Measurements from ENCODE around the gene SETD3.

The SETD3 gene

GRCh38 chr14:99425272-99425681, 55.4 kb downstream of the SETD3 start:
- H3K4me1 ChIP-seq (ENCODE audit: insufficient read depth, low read length): no peaks in the 10 kb centered on the region
- no peaks in the 10 kb centered on the region for H3K9me3 ChIP-seq (ENCODE audit: low read length)
- H3K9ac ChIP-seq (ENCODE audit: low read length): no peak overlapping the region
- no peak overlapping the region for H3K4me3 ChIP-seq (ENCODE audit: low read depth in 1 of 2, low read length in 2 of 2)
- H3K36me3 ChIP-seq (ENCODE audit: insufficient read depth, low read length): peaks cover 15% of the 10 kb centered on the region
- H3K27ac ChIP-seq (ENCODE audit: low read depth, low read length): no peak overlapping the region
- H3K27me3 ChIP-seq (ENCODE audit: control insufficient read depth in 1 of 2, insufficient read depth in 2 of 2, low read length in 2 of 2): no peaks in the 10 kb centered on the region

- Histone ChIP-seq H3K4me3 (ENCODE audit: low read depth in 1 of 2, low read length in 2 of 2) (no peak overlapping the region), H3K9me3 (ENCODE audit: low read length) (no peaks in the 10 kb centered on the region), H3K27ac (ENCODE audit: low read depth, low read length) (no peak overlapping the region), H3K36me3 (ENCODE audit: insufficient read depth, low read length) (peaks cover 15% of the 10 kb centered on the region), H3K9ac (ENCODE audit: low read length) (no peak overlapping the region), H3K4me1 (ENCODE audit: insufficient read depth, low read length) (no peaks in the 10 kb centered on the region), H3K27me3 (ENCODE audit: control insufficient read depth in 1 of 2, insufficient read depth in 2 of 2, low read length in 2 of 2) (no peaks in the 10 kb centered on the region)
Measured at GRCh38 chr14:99424306-99424877, 56.3 kb downstream of the SETD3 start.

- Histone ChIP-seq H3K9ac (ENCODE audit: low read length) (no peak overlapping the region), H3K27me3 (ENCODE audit: control insufficient read depth in 1 of 2, insufficient read depth in 2 of 2, low read length in 2 of 2) (no peaks in the 10 kb centered on the region), H3K4me3 (ENCODE audit: low read depth in 1 of 2, low read length in 2 of 2) (no peak overlapping the region), H3K4me1 (ENCODE audit: insufficient read depth, low read length) (no peaks in the 10 kb centered on the region), H3K36me3 (ENCODE audit: insufficient read depth, low read length) (peaks cover 7% of the 10 kb centered on the region), H3K27ac (ENCODE audit: low read depth, low read length) (no peak overlapping the region), H3K9me3 (ENCODE audit: low read length) (no peaks in the 10 kb centered on the region)
Measured at GRCh38 chr14:99423434-99423833, 57.2 kb downstream of the SETD3 start.

GRCh38 chr14:99422228-99423010, 58.2 kb downstream of the SETD3 start:
- Histone ChIP-seq H3K27ac (ENCODE audit: low read depth, low read length) (no peak overlapping the region), H3K4me3 (ENCODE audit: low read depth in 1 of 2, low read length in 2 of 2) (no peak overlapping the region), H3K27me3 (ENCODE audit: control insufficient read depth in 1 of 2, insufficient read depth in 2 of 2, low read length in 2 of 2) (no peaks in the 10 kb centered on the region), H3K9me3 (ENCODE audit: low read length) (no peaks in the 10 kb centered on the region), H3K4me1 (ENCODE audit: insufficient read depth, low read length) (no peaks in the 10 kb centered on the region), H3K9ac (ENCODE audit: low read length) (no peak overlapping the region), H3K36me3 (ENCODE audit: insufficient read depth, low read length) (peaks cover 5% of the 10 kb centered on the region)

DNA sequence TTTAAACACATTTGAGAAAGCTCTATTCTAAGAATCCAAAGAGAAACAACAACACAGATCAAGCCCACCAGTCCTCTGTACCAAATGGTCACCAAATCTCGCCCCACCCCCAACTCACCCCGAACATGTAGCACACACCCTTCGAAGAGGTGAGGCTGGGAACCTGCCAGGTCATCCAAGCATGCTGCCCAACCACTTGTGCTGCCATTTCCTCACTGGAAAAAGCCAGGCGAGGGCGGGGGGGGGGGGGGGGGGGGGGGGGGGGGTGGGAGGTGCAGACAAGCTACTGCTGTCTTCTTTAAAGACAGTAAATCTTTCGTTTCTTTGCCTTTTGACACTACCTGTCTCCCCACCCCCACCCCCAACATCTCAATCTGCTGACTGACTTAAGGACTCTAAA, 59.9 kb downstream of the SETD3 start:
- peaks cover under 1% of the 10 kb centered on the region for H3K4me1 ChIP-seq (ENCODE audit: insufficient read depth, low read length)
- H3K4me3 ChIP-seq (ENCODE audit: low read depth in 1 of 2, low read length in 2 of 2): no peak overlapping the region
- H3K36me3 ChIP-seq (ENCODE audit: insufficient read depth, low read length): no peaks in the 10 kb centered on the region
- H3K27me3 ChIP-seq (ENCODE audit: control insufficient read depth in 1 of 2, insufficient read depth in 2 of 2, low read length in 2 of 2): no peaks in the 10 kb centered on the region
- H3K27ac ChIP-seq (ENCODE audit: low read depth, low read length): no peak overlapping the region
- no peak overlapping the region for H3K9ac ChIP-seq (ENCODE audit: low read length)
- H3K9me3 ChIP-seq (ENCODE audit: low read length): no peaks in the 10 kb centered on the region

GRCh38 chr14:99419905-99420304, 60.8 kb downstream of the SETD3 start:
- Histone ChIP-seq H3K4me1 (ENCODE audit: insufficient read depth, low read length) (peaks cover 5% of the 10 kb centered on the region), H3K27ac (ENCODE audit: low read depth, low read length) (no peak overlapping the region), H3K36me3 (ENCODE audit: insufficient read depth, low read length) (no peaks in the 10 kb centered on the region), H3K4me3 (ENCODE audit: low read depth in 1 of 2, low read length in 2 of 2) (no peak overlapping the region), H3K9me3 (ENCODE audit: low read length) (no peaks in the 10 kb centered on the region), H3K27me3 (ENCODE audit: control insufficient read depth in 1 of 2, insufficient read depth in 2 of 2, low read length in 2 of 2) (no peaks in the 10 kb centered on the region), H3K9ac (ENCODE audit: low read length) (no peak overlapping the region)

DNA sequence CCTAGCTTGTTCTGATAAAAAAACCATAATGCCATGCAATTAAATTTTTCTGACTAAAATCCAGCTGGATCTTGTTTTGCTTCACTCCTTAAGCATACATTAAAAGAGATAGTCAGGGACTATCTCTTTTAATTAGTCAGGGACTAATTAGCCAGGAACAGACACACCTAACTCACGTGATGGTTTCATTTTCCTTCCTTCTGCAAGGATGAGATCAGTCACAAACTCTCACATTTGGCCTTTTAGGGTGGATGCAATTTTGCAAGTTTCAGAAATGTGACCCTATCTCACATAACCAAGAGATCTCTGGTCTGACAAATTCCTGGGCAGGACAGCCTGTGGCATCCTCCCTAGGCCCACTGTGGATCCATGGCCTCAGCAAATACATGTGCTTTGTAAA, 62.4 kb downstream of the SETD3 start:
- no peak overlapping the region for H3K9ac ChIP-seq (ENCODE audit: low read length)
- H3K27ac ChIP-seq (ENCODE audit: low read depth, low read length): no peak overlapping the region
- H3K4me1 ChIP-seq (ENCODE audit: insufficient read depth, low read length): peaks cover 5% of the 10 kb centered on the region
- no peaks in the 10 kb centered on the region for H3K27me3 ChIP-seq (ENCODE audit: control insufficient read depth in 1 of 2, insufficient read depth in 2 of 2, low read length in 2 of 2)
- no peaks in the 10 kb centered on the region for H3K9me3 ChIP-seq (ENCODE audit: low read length)
- H3K4me3 ChIP-seq (ENCODE audit: low read depth in 1 of 2, low read length in 2 of 2): no peak overlapping the region
- H3K36me3 ChIP-seq (ENCODE audit: insufficient read depth, low read length): no peaks in the 10 kb centered on the region

DNA sequence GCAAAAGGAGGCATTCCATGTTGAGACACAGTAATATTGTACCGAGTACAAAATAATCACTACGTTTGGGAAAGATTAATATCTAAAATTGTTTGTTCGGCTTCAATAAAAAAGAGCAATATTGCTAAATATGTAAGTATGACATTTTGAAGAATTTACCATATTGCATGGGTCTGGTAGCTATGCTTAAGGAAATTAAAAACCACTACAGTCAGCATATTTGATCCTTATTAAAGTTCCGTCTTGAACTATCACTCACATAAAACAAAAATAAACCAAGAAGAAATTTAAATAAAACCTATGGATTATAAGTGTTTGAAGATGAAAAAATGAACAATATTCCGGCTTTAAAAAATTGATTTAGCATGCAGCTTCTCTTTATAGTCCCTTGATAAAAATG, 63.8 kb downstream of the SETD3 start:
- Histone ChIP-seq H3K36me3 (ENCODE audit: insufficient read depth, low read length) (peaks cover 11% of the 10 kb centered on the region), H3K9ac (ENCODE audit: low read length) (no peak overlapping the region), H3K4me1 (ENCODE audit: insufficient read depth, low read length) (peaks cover 5% of the 10 kb centered on the region), H3K9me3 (ENCODE audit: low read length) (no peaks in the 10 kb centered on the region), H3K4me3 (ENCODE audit: low read depth in 1 of 2, low read length in 2 of 2) (no peak overlapping the region), H3K27ac (ENCODE audit: low read depth, low read length) (no peak overlapping the region), H3K27me3 (ENCODE audit: control insufficient read depth in 1 of 2, insufficient read depth in 2 of 2, low read length in 2 of 2) (no peaks in the 10 kb centered on the region)

DNA sequence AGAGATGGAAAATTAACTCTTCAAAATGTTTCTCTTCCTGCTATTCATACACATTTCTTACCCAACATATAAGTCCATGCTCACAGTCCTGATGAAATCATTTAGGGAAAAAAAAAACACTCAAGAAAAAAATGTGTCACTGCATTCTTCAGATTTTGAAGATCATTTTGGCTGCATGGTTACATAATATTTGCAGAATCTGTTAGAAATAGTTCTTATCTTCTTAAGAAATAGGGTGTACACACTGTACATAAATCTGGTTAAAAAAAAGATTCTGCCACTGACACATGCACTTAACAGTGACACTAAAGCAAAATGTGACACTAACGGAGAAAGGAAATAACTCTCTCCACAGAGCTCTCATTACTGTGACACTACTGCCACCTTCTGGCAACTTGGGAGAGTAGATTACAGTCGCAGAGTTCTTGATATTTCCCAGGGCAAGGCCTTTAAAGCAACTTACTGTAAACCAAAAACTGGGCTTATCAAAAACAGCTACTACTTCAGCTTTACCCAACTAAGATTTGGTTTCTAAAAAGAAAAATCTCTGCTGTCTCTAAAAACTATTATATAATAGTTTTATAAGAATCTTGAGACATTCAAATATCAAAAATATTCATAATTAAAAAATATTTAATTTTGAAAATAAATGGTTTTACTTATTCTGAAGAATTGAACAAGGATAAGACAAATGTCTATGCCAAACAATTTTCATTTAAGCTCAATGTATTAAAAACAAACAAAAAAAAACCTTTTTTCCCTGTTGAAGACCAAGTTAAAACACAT, 65.0 kb downstream of the SETD3 start:
- H3K4me1 ChIP-seq (ENCODE audit: insufficient read depth, low read length): peaks cover 5% of the 10 kb centered on the region
- no peak overlapping the region for H3K4me3 ChIP-seq (ENCODE audit: low read depth in 1 of 2, low read length in 2 of 2)
- H3K36me3 ChIP-seq (ENCODE audit: insufficient read depth, low read length): peaks cover 11% of the 10 kb centered on the region
- H3K27me3 ChIP-seq (ENCODE audit: control insufficient read depth in 1 of 2, insufficient read depth in 2 of 2, low read length in 2 of 2): no peaks in the 10 kb centered on the region
- H3K27ac ChIP-seq (ENCODE audit: low read depth, low read length): no peak overlapping the region
- no peak overlapping the region for H3K9ac ChIP-seq (ENCODE audit: low read length)
- no peaks in the 10 kb centered on the region for H3K9me3 ChIP-seq (ENCODE audit: low read length)

GRCh38 chr14:99413911-99414310, 66.7 kb downstream of the SETD3 start:
- Histone ChIP-seq H3K4me1 (ENCODE audit: insufficient read depth, low read length) (peaks cover 5% of the 10 kb centered on the region), H3K27ac (ENCODE audit: low read depth, low read length) (no peak overlapping the region), H3K27me3 (ENCODE audit: control insufficient read depth in 1 of 2, insufficient read depth in 2 of 2, low read length in 2 of 2) (no peaks in the 10 kb centered on the region), H3K4me3 (ENCODE audit: low read depth in 1 of 2, low read length in 2 of 2) (no peak overlapping the region), H3K36me3 (ENCODE audit: insufficient read depth, low read length) (peaks cover 17% of the 10 kb centered on the region), H3K9me3 (ENCODE audit: low read length) (no peaks in the 10 kb centered on the region), H3K9ac (ENCODE audit: low read length) (no peak overlapping the region)

DNA sequence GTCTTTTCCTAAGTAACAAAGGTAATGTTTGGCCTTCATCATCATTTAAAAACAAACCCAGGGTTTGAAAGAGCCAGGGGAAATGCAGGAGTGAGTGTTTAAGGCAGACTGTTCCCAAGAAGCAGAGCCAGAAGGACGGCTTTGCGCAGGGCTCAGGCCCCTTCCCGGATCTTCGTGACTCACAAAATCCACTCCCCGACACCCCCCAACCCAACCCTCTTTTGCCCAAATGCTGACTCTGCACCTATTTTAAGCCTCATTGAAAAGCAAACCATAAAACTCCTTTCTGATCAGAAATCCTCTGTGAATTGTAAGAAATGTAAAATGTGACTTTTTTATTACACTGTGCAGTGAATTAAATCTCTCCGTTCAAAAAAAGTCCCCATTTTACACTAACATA, 67.5 kb downstream of the SETD3 start:
- Histone ChIP-seq H3K4me1 (ENCODE audit: insufficient read depth, low read length) (peaks cover 5% of the 10 kb centered on the region), H3K4me3 (ENCODE audit: low read depth in 1 of 2, low read length in 2 of 2) (no peak overlapping the region), H3K27ac (ENCODE audit: low read depth, low read length) (no peak overlapping the region), H3K36me3 (ENCODE audit: insufficient read depth, low read length) (peaks cover 17% of the 10 kb centered on the region), H3K27me3 (ENCODE audit: control insufficient read depth in 1 of 2, insufficient read depth in 2 of 2, low read length in 2 of 2) (no peaks in the 10 kb centered on the region), H3K9ac (ENCODE audit: low read length) (no peak overlapping the region), H3K9me3 (ENCODE audit: low read length) (no peaks in the 10 kb centered on the region)

Measured in muscle layer of colon (tissue), 2 donors.